Cardiac septum (tissue), 1 donor: ENCODE data around the gene DENND1A. TPM values are rescaled to one million over a fixed set of nuclear protein-coding genes. Genes with fewer than 3 reads are reported as not detected.
"Not testable (repeated sequence)": the region's sequence is repeated elsewhere in the genome, so short reads cannot be mapped to it uniquely, and the experiment has no call there.

ENCODE experiments used
- DNase-seq: peaks from one replicate; pipeline ENCODE4 v3.0.0-alpha.2; 2020; ENCODE audit warnings: low spot score
- intact Hi-C: fragments of 100-400 bp; cut with DNase I; formaldehyde crosslinking; loops from one replicate; pipeline ENCODE4 v1.14.0; 2022
- total RNA-seq: library from RNA; stranded (reverse); fragmentation: NEBNext Ultra II Directional; extraction: Animal tissue kit (Norgen Biotek cat#: 25700); gene quantifications from one replicate; pipeline ENCODE4 v1.2.1, GENCODE V29; 2021
- donor health status: DM: no; HTN: no; CAD: no.

Gene DENND1A
- total RNA-seq, 1 donor from 2014 or later: 16.0 TPM

DNA sequence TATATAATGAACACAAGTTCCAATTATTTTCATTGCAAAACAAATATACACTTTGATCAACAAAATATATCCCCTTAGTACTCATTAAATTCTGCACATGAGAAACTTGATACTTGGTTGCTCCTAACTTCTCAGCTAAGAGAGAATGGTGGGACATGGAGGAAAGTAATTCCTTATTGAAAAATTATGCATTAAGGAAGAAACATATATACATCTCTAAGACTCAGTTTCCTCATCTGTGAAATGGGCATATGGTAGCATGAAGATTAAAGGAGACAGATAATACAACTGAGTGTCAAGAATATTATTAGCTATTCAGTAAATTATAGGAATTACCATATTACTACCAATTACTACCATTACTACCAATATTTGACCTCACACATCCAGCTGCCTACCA is 488.2 kb downstream of the DENND1A start:
- DNase-seq: no peak
- intact Hi-C loops: no loop called here

DNA sequence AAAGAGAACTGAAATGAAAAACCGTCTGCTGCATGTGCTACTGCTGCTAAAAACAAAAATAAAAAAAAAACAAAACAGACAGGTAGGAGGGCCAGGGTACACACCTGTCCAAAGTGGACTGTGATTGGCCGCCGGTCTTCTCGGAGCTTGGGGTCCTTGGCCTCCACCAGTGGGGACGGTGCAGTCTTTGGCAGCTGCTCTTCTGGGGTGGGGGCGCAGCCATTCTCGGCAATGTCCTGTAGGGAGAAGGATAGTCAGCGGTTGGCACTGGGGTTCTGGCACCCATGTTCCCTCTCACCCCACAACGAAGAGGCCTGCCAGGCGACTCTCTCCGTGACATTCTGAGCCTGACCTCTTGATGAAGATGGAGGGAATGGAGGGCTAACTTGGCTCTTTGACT is 489.7 kb downstream of the DENND1A start:
- intact Hi-C loops: no loop called here
- DNase-seq: no peak

DNA sequence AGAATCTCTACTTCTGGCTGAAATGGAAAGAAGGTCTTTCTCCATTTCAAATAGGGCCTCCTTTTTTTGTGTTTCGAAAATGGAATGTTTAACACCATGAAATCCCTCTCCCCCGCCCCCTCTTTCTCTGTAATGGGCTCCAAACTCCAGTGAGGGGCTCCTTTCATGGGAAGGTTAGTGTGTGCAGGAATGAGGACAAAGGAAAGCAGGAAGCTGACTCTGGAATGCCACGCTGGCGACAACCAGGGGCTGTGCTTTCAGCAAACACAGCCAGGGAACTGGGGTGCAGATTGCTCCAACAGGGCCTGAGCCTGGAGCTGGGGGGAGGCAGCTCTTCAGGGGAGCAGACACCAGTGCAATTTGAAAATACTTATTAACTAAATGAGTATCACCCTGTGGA is 491.1 kb downstream of the DENND1A start:
- DNase-seq: no peak
- intact Hi-C loops: no loop called here

DNA sequence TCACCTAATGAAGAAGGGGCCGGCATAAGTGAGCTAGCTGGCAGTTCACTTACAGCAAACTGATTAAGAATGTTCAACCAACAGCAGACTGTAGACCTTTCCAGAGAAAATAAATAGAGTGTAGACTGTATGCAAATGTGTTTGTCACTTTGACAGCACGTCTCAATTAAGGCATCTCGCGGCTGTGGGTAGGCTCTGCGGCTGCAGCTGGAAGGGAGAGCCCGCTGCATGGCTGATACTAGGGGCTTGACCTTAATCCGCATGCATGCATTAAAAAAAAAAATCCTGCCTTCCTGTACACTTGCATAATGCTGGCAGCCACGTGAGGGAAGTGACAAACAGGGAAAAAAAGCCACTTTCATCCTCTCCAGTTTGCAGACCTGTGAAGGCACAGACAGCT is 491.6 kb downstream of the DENND1A start:
- DNase-seq: peak; percentile 53
- intact Hi-C loops: no loop called here

DNA sequence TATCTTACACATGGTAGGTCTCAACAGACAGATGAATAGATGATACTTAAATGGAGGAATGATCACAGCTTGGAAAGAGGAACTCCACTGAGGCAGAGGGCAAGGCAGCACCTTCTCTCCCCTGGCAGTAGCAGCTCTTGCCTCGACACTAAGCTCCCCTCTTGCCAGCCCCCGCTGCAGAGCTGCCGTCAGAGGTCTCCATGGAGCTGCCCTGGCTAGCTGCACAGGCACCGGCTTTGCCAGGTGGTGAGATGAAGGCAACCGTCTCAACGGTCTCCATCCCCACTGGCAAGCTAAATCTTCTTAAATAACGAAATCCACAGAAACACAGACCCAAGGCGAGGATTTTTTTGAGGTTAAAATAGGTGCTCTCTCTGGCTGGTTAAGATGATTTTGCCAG is 492.7 kb downstream of the DENND1A start:
- DNase-seq: peak; percentile 29
- intact Hi-C loops: no loop called here

DNA sequence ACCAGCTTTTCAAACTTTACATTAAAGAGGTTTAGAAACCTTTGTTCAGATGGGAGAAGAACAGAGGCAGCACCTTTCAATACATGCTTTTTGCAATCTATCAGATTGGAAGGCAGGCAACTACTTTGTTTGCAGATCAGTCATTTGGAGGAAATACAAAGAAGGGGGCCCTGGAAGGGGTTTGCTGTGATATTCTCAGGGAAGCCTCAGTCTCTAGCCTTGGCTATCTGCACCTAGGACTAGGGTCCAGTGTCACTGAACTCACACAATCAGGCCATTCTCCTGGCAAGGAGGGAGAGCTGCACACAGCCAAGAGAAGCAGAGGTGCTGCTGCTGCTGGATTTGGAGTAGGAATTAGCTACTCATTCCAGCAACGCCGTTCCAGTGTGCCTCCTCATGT is 494.5 kb downstream of the DENND1A start:
- intact Hi-C loops: no loop called here
- DNase-seq: peak; percentile 10

DNA sequence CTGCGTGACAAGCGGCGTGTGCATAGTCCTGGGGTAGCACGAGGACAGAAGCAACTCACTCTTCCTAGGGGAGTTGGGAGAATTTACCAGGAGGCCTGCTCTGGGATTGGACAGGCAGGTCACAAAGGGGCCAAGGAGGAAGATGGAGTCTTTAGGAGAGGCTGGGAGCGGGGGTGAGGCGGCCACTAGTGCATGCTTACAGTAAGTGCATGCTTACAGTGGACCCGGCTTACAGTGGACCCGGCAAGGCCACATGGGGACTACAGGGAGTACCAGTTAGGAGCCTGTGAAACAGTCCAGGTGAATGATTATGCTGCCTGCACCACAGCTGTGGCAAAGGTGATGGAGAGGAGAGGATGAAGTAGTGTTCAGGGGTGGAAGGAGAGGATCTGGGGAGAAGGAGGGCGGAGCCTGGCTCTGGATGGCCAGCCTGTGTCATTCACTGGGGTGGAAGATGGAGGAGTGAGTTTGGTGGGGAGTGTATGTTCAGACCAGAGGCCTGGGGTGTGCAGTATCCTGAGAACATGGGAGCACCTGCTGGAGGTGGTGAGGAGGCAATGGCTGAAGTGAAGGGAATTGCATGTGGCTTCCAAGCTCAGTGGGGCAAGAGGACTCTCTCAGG is 495.2 kb downstream of the DENND1A start:
- intact Hi-C loops: no loop called here
- peak; percentile 43 for DNase-seq

DNA sequence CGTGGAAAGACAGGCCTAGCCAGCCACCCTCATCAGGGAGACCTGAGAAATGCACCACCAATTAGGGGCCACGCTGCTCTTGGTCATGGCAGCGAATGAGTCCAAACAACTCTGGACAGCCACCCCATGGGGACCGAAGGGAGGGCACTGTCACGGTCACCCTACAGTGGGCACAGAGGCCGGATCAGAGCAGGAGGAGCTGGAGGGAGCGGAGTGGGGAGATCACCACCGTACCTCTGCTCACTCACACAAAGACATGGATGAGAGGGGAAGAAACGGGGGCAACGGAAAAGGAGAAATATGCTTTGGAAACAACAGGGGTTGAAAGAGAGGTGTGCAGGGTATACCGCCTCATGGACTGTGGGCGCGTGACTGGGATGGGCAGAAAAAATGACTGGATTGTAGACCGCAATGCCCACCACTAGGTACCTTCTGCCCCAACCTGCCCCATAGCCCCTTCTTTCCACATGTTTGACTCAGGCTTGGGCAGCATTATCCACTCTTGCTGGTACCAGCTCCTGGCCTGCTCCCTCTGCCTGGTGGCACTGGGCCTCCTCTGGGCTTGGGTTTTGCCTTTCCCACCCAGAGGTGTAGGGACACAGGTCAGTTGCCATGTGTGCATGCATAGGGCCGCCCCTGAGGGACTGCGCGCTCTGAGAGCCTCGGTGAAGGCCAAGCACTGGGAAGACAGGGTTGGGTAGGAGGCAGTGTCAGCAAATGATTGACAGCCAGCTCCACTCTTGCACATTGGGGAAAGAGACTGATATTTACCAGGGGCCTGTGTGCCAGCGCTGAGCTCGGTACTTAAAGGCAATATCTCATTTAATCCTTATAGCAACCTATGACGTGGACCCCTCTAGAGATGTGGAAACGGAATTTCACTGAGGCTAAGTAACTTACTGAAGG is 497.3 kb downstream of the DENND1A start:
- intact Hi-C loops: no loop called here

DNA sequence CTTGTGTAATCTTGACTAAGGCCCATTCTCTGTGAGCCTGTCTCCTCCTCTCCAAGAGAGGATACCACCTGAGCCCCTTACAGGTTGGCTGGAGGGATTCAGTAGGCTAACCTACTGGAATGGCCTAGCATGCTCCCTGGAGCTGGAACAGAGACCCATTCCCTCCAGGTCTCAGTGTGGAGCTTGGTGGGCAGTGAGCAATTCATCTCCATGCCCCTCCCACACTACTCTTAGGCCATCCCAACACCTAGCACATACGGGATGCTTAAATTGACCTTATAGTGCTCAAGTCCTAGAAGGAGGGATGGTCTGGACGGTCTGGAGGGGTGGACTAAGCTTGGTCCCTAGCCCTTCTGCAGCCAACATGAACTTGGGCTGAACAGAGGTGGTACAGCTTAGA is 498.3 kb downstream of the DENND1A start:
- peak; percentile 47 for DNase-seq
- intact Hi-C loops: no loop called here

More for the DNA sequence above, 497.3 kb downstream of the DENND1A start:
- DNase-seq: peak; percentile 54

DNA sequence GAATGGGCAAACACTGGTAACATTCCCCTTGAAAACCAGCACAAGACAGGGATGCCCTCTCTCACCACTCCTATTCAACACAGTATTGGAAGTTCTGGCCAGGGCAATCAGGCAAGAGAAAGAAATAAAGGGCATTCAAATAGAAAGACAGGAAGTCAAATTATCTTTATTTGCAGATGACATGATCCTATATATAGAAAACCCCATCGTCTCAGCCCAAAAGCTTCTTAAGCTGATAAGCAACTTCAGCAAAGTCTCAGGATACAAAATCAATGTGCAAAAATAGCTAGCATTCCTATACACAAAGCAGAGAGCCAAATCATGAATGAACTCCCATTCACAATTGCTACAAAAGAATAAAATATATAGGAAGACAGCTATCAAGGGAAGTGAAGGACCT is 501.5 kb downstream of the DENND1A start:
- intact Hi-C loops: not testable (repeated sequence)

DNA sequence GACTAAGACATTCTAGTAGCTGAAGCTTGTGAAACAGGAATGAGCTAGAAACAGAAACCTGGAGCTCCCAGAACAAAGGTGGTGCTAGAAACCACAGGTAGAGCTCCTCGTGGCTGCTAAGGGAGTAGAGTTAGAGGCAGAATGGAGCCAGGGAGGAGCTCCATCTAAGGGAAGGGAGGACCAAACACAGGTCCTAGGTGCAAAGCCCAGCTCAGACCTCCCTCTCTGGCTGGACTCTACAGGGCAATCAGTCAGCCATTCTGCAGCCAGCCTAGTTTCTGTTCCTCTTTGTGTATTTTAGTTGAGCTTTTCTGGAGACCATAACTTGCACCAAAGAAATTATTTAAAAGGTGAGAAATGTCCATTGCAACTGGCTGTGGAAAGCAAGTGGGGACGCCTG is 503.5 kb downstream of the DENND1A start:
- intact Hi-C loops: no loop called here
- peak; percentile 58 for DNase-seq

More for the DNA sequence above, 501.5 kb downstream of the DENND1A start:
- not testable (repeated sequence) for DNase-seq

DNA sequence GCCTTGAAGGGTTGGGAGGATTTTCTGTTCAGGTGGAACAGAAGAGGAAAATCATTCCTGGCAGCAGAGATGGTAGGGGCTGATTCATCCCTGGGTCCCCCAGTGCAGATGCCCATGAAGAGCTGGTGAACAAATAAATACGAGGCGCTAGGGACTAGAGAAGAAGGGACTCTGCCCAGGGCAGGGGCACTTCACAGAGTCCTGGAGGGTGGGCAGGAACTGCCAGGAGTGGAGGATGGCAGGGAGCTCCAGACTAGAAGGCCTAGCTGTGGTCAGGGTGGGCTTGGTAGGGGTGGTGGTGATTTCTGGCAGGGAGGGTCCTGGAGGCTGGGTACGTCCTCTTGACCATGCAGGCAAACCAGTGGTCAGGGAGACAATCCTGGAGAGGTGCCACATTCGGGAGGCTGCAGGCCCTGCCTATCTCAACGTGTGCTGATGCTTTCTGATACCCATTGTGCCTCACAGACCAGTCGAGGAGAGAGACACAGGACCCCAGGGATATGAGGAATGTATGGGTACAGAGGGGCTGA is 504.0 kb downstream of the DENND1A start:
- intact Hi-C loops: no loop called here
- peak; percentile 44 for DNase-seq

DNA sequence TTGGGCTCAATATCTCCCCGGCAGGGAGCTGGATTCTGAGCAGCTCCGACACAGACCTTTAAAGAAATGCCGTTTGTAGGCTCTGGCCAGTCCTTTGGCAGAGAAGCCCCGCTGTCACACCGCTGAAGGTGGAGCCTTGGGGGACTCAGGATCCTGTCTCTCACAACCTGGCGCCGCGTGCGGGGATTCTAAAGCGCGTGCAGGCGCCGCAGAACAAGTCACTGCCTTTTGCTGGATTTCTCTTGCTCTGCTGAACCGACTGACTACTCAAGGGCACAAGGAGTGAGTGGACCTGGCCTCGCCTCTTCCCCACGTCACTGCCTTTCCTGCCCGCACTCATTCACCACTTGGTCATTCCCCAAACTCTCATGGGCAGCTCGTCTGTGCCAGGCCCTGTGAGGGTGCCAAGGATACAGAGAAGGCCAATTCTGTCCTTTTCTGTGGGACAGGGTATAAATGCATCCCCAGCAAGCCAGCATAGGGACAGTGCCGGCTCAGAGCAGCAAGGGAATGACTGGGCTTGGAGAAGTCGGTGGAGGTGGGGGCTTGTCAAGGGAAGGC is 504.6 kb downstream of the DENND1A start:
- intact Hi-C loops: no loop called here

DNA sequence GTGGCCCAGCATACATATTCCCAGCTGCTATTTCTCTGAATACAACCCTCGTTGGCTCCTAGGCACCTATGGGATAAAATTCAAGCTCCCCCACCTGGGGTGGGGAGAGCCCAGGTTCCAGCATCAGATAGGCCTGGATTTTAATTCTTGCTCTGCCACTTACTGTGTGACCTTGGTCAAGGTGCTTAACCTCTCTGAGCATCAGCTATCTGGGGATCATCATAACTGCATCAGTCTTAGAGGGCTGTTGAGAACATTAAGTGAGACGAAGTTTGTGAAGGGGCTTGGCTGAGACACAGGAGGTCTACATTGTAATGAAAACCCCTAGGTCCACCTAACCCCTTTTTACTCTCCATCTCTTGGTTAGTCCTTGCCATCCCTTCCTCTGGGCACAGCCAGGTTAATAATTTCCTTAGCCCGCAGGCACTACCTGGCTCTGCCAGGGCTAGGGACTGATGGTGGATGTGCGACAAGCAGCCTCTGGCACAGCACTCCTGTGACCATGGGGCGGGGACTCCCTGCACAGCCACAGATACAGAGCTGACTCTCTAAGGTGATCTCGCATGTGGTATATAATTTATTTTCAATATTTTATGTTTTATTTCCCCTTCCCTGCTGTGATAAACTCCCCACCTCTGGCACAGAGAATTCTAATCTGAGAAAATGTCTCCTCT is 505.2 kb downstream of the DENND1A start:
- intact Hi-C loops: no loop called here
- peak; percentile 19 for DNase-seq

More for the DNA sequence above, 504.6 kb downstream of the DENND1A start:
- peak; percentile 56 for DNase-seq

DNA sequence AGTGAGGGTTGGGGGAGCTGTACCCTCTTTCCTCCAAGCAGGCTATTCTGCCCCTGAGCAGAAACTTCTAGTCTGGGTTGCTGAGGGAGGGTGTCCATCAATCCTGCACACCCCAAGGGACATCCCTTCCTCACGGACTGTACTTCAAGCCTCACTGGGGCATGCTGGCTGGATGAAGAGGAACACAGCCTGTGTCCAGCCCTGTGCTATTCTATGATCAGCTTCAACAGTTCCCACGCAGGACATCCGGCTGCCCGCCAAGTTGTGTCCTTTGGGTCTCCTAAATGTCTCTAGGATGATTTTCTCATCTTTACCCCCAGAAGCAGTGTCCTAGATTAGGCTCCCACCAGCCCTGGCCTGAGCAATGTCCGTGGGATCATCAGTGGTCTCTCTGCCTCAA is 505.8 kb downstream of the DENND1A start:
- DNase-seq: peak; percentile 65
- intact Hi-C loops: no loop called here

DNA sequence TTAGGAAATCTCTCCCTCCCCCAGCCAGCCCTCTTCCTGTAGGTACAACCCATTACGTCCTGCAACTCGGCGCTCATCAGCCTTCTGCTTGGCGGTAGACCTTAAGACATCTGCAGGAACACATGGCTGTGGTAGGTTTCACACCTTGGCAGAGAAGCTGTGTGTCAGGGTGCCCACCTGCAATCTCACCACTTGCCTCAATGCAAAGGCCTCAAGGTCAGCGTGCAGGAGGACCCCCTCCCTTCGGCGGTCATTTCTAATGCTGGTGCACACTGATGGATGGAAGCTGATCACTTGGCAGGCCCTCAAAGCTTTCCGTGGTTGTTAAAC is 506.6 kb downstream of the DENND1A start:
- no peak for DNase-seq
- intact Hi-C loops: no loop called here

DNA sequence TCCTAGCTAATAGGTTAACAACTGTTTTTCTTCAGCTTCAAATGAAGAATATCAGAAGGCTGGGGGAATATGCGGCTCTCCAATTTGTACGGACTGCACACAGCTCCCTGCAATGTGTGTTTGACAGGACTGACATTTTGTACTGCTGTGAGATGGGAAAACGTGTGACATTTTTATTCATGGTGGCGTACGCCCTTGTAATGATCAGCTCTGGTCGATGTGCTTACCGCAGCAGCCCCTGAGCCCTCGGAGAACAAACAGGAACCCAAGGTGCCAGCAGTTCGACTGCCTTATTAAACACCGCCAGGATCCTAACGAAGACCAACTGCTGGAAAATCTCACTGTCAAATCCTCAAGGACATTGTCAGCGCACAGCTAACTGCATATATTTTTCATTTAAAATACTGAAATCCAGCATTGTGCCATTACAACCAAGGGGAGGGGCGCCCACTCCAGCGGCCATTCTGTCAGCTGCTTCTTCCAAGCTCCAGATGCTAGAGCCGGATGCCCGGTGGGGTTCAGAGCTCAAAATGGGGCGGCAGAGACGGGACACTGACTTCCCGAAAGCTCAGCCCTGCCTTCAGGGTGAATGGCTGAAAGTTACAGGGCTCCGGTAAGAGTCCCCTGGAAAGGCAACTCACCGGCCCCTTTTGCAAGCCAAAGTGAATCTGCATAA is 507.2 kb downstream of the DENND1A start:
- DNase-seq: peak; percentile 39
- intact Hi-C loops: no loop called here

DNA sequence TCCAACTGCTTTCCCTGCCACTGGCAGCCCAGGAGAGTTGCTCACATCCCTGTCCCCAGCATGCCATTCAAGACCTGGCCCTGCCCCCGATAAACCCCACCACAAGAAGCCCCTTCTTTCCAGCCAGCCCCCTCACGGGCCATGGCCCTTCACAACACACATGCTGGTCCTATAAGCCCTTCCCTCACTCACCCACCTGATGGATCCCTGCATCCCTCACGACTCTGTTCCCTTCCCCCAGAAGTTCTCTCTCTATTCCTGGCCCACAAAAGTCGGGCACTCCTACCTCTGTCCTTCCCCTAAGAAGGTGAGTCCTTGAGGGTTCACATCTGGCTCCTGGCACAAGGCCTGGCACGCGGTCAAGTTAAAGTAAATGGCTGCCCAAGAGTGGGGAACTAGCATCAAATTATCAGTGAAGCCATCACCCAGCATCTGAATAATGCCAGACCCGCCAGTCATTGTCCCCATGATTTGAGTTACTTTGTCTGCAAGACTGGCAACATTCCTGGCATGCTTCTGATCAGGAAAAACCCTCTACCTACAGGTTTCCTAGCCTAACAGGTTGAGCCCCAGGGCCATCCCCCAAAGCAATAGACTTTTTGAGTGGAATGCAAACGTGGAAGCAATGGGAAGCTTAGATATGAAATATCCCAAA is 508.0 kb downstream of the DENND1A start:
- peak; percentile 43 for DNase-seq
- intact Hi-C loops: no loop called here

DNA sequence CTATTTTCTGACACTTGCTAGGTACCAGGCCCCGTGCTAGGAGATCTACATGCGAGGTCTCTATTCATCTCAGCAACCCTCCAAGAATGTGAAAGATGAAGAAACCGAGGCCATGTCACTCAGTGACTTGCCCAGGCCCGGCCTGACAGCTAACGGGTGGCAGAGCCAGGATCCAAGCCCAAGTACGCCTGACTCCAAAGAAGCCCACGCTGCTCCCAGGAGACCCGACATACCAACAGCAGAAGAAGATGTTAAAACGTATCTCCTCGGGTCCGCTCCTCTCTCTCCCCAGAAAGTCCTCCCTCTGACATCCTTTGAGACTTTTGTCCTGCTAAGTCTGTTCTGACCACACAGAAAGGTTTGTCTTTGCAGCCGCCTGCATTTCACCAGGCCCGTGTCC is 508.7 kb downstream of the DENND1A start:
- intact Hi-C loops: no loop called here
- DNase-seq: peak; percentile 46
